Testis (tissue), 3 donors: ENCODE data around the gene MAML2. TPM values are rescaled to one million over a fixed set of nuclear protein-coding genes. Genes with fewer than 3 reads are reported as not detected.

Experiments used
- DNase-seq: peaks from one replicate; pipeline ENCODE4 v3.0.0-alpha.2; 2019
- H3K27ac ChIP-seq, 2 donors: fragments of 200-600 bp; sonication (generic); one replicate each; pipeline ENCODE4 v1.5.1; 2019
- H3K27me3 ChIP-seq: fragments of 200-600 bp; sonication (generic); one replicate; pipeline ENCODE4 v1.5.1; 2019
- H3K36me3 ChIP-seq: fragments of 200-600 bp; sonication (generic); one replicate; pipeline ENCODE4 v1.5.1; 2017; ENCODE audit warnings: low read depth; ENCODE audit errors: missing control alignments
- H3K4me1 ChIP-seq: fragments of 200-600 bp; sonication (generic); one replicate; pipeline ENCODE4 v1.5.1; 2019
- H3K4me3 ChIP-seq, 2 donors: fragments of 200-600 bp; sonication (generic); one replicate each; pipeline ENCODE4 v1.5.1; 2017 to 2019
- H3K9me3 ChIP-seq: fragments of 200-600 bp; sonication (generic); one replicate; pipeline ENCODE4 v1.5.1; 2017
- CTCF ChIP-seq, 3 experiments: fragments of 450-650 bp in 2 of 3; fragments of 200-600 bp in 1 of 3; sonication (generic) in 1 of 3; IDR thresholded peaks; one replicate each; pipeline ENCODE4 v1.5.1; 2016 to 2019; ENCODE audit warnings: antibody characterized with exemption in 3 of 3, mild to moderate bottlenecking in 2 of 3, moderate library complexity in 1 of 3
- POLR2A ChIP-seq: fragments of 450-650 bp; IDR thresholded peaks from one replicate; pipeline ENCODE4 v1.6.1; 2017; ENCODE audit warnings: antibody characterized with exemption, mild to moderate bottlenecking, moderate library complexity
- WGBS, 2 donors: methylation state at CpG; one replicate each; pipeline ENCODE4 v1.1.5; 2018; 5-methylcytosine and 5-hydroxymethylcytosine counted together
- intact Hi-C: fragments of 100-400 bp; cut with DNase I; formaldehyde crosslinking; loops from one replicate; pipeline ENCODE4 v1.15.1; 2023; ENCODE audit warnings: low total_unique reads
- polyA plus RNA-seq: library from polyadenylated mRNA; stranded (reverse); fragments of 350-450 nt; fragmentation: Illumina TruSeq; extraction: RNeasy Lipid Tissue Mini Kit (QIAGEN cat#74804); gene quantifications from one replicate; pipeline ENCODE4 v1.2.3, GENCODE V29; 2014; ENCODE audit warnings: low read depth, low replicate concordance; ENCODE audit not compliant: insufficient read depth
- total RNA-seq, 2 donors: library from RNA; depleted of rRNA; stranded (reverse); fragments of >200 nt; gene quantifications; one replicate each; pipeline ENCODE4 v1.2.3, GENCODE V29; 2016

MAML2 gene
- total and polyA plus RNA-seq, 3 donors from 2014 or later, result 5.1 to 23.6 (median 17.6) TPM

GRCh38 chr11:96081561-96081960 is 261.4 kb downstream of the MAML2 start:
- no peak overlapping the region for H3K27ac ChIP-seq
- 73 to 96% methylated on average over 4 of the region's 4 CpGs for WGBS, 2 donors
- no peak for DNase-seq

GRCh38 chr11:96079691-96080090 is 263.3 kb downstream of the MAML2 start:
- 90 to 98% methylated on average over 4 of the region's 4 CpGs for WGBS, 2 donors
- DNase-seq, result no peak
- TF ChIP-seq CTCF (IDR thresholded peaks at IDR 0.05) (no peak), POLR2A (no peak)
- H3K27me3 ChIP-seq, result no peaks in the 10 kb centered on the region
- no peaks in the 10 kb centered on the region for H3K4me1 ChIP-seq
- H3K36me3 ChIP-seq, result no peaks in the 10 kb centered on the region
- H3K4me3 ChIP-seq, result no peak overlapping the region
- H3K9me3 ChIP-seq, result no peaks in the 10 kb centered on the region
- intact Hi-C loops, result no loop called here
- no peak overlapping the region for H3K27ac ChIP-seq

More at GRCh38 chr11:96081561-96081960, 261.4 kb downstream of the MAML2 start:
- Histone ChIP-seq H3K9me3 (no peaks in the 10 kb centered on the region), H3K4me1 (no peaks in the 10 kb centered on the region), H3K4me3 (no peak overlapping the region), H3K36me3 (no peaks in the 10 kb centered on the region), H3K27me3 (no peaks in the 10 kb centered on the region)
- no peak for TF ChIP-seq POLR2A
- TF ChIP-seq CTCF (IDR thresholded peaks at IDR 0.05), result no peak
- intact Hi-C loops, result no loop called here

- no peaks in the 10 kb centered on the region for H3K4me1 ChIP-seq
- DNase-seq, result no peak
- WGBS, 2 donors, result 83 to 84% methylated on average over 5 of the region's 5 CpGs
- intact Hi-C loops, result no loop called here
- no peak overlapping the region for H3K4me3 ChIP-seq
- no peaks in the 10 kb centered on the region for H3K36me3 ChIP-seq
- TF ChIP-seq CTCF (IDR thresholded peaks at IDR 0.05) (no peak), POLR2A (no peak)
- H3K27me3 ChIP-seq, result no peaks in the 10 kb centered on the region
- no peak overlapping the region for H3K27ac ChIP-seq
- H3K9me3 ChIP-seq, result no peaks in the 10 kb centered on the region
Measured at GRCh38 chr11:96075532-96075959, 267.4 kb downstream of the MAML2 start.

- Histone ChIP-seq H3K4me3 (no peak overlapping the region), H3K4me1 (no peaks in the 10 kb centered on the region), H3K9me3 (no peaks in the 10 kb centered on the region), H3K36me3 (no peaks in the 10 kb centered on the region), H3K27ac (no peak overlapping the region), H3K27me3 (no peaks in the 10 kb centered on the region)
- intact Hi-C loops, result no loop called here
- DNase-seq, result no peak
- WGBS, 2 donors, result 75 to 77% methylated on average over 11 of the region's 11 CpGs
- no peak for TF ChIP-seq POLR2A
- TF ChIP-seq CTCF (IDR thresholded peaks at IDR 0.05), result no peak
Measured at GRCh38 chr11:96074551-96075310, 268.3 kb downstream of the MAML2 start.

GRCh38 chr11:96073536-96073935 is 269.5 kb downstream of the MAML2 start:
- DNase-seq, result no peak
- H3K27me3 ChIP-seq, result no peaks in the 10 kb centered on the region
- no peak overlapping the region for H3K27ac ChIP-seq
- no peak overlapping the region for H3K4me3 ChIP-seq
- H3K4me1 ChIP-seq, result no peaks in the 10 kb centered on the region
- H3K36me3 ChIP-seq, result no peaks in the 10 kb centered on the region
- TF ChIP-seq POLR2A (no peak), CTCF (IDR thresholded peaks at IDR 0.05) (no peak)
- H3K9me3 ChIP-seq, result no peaks in the 10 kb centered on the region
- intact Hi-C loops, result no loop called here
- 91 to 96% methylated on average over 6 of the region's 6 CpGs for WGBS, 2 donors
